Embryonic facial prominence (tissue), 1 donor: ENCODE data around the gene PTH1R.

Experiments
- DNase-seq: peaks from one replicate; pipeline ENCODE4 v3.0.0-alpha.2; 2016; ENCODE audit errors: extremely low spot score

PTH1R gene

GRCh38 chr3:46849686-46850467, 27.6 kb upstream of the PTH1R start:
- DNase-seq, result no peak

- DNase-seq, result no peak
These were observed 27.1 kb upstream of the PTH1R start for GRCh38 chr3:46850468-46850779.

GRCh38 chr3:46851364-46852333, 25.9 kb upstream of the PTH1R start:
- DNase-seq, result no peak

DNA sequence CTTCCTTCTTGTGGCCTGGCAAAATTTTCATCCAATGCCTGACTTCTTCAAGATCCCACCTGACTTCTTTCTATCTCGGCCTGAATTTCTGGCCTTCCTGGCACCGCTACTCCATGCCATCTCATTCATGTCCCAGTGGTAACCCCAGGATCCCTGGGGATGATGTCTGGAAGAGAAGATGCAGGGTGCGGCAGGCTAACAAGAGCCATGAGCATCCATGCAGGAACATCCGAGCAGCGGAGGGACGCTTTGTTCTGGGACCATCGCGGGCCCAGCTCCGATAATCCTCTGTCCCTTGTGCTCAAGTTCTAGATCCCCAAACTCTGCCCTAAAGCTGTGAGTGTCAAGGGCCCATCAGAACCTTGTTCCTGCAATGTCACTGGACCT, 25.2 kb upstream of the PTH1R start:
- DNase-seq, result no peak

DNA sequence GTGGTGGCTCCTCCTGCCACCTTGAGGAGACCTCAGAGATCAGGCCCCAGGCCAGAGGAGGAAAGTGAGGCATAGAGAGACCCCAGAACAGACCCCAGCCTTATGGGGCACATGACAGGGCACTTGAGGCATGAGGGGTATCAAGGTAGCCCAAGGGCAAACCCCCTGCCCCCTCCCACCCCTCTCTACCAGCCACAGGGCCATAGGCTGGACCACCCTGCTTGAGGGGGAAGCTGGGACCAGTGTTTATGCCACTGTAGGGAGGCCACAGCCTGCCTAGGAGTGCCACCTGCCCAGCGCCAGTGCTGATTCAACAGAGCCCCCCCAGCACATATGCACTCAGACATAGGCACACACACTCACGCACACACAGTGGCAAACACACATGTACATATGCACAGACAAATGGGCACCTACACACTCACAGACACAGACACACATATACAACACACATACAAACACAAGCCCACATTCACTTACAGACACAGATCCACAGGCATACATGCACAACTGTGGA, 24.6 kb upstream of the PTH1R start:
- DNase-seq, result no peak

DNA sequence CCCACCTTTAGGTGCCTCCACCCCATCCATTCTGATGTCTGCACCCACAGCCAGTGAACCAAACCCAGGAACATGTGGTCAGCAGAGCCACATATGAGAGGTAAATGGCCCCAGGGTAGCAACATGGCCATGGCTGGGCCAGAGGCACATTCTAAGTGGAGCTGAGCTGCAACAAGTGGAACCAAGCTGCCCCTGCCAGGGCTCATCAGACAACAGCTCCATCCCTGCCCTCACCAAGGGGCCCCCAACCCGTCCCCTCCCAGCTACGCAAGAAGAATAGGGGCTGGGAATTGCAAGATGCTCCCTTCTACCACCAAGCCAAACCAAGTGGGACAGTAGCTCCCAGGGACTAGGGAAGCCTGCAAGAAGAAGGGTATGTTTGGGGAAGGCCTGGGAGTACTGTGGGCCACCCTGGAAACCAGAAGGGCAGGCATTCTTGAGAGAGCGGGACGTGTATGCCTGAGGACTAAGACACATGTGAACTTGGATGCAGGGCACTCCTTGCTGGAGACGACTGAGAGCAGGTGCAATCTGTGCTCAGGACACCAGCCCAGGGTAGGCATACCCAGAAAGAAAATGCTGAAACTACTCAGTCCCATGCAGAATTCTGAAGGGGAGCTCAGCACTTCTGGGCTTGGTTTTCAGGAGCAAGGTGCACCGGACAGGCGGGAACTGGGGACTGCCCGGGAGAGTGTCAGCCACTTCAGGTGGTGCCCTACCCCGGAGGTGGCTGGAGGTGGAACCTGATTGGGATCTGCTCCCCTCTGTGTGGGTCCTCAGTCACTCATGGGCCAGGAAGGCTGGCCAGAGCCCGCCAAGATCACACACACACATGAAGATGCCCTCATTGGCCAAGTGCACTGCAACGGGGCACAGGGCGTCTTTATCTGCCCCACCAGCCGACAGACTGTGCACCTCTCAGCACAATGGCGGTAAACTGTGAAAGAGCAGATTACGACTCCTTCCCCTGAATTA, 23.8 kb upstream of the PTH1R start:
- no peak for DNase-seq

- DNase-seq, result no peak
These were observed 22.9 kb upstream of the PTH1R start for GRCh38 chr3:46854555-46854991.

GRCh38 chr3:46856576-46857471, 20.7 kb upstream of the PTH1R start:
- DNase-seq, result no peak

DNA sequence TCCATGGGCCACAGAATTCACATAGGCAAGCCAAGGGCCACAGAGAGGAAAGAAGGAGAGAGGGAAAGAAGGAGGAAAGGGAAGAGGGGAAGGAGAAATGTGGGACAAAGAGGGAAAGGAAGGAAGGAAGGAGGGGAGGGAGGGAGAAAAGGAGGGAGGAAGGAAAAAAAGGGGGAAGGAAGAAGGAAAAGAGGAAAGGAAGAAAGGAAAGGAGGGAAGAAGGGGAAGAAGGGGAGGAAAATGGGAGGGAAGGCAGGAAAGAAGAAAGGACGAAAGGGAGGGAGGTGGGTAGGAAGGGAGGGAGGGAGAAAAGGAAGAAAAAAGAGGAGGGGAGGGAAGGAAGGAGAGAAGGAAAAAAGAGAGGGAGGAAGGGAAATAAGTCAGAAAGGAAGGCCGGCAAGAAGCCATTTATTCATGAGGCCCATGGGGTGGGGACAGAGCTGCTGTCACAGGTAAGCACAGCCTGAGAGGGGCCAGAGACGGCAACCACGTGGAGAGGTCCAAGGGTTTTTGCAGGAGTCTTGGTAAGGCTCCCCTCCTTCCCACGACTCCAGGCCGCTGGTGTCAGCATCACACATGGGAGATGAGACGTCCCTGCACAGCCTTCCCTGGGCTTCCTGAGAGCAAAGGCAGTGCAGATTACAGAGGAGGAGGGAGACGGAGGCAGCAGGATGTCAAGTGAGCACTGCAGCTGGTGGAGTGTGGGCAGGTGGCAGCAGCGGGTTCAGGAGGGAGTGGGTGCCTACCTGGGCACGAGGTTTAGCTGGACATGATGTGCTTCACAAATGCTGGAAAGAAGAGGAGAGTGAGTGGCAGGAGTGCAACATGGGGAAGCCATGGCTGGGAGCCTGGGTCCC, 19.8 kb upstream of the PTH1R start:
- DNase-seq, result no peak

- no peak for DNase-seq
These were observed 19.1 kb upstream of the PTH1R start for GRCh38 chr3:46858456-46858855.

DNA sequence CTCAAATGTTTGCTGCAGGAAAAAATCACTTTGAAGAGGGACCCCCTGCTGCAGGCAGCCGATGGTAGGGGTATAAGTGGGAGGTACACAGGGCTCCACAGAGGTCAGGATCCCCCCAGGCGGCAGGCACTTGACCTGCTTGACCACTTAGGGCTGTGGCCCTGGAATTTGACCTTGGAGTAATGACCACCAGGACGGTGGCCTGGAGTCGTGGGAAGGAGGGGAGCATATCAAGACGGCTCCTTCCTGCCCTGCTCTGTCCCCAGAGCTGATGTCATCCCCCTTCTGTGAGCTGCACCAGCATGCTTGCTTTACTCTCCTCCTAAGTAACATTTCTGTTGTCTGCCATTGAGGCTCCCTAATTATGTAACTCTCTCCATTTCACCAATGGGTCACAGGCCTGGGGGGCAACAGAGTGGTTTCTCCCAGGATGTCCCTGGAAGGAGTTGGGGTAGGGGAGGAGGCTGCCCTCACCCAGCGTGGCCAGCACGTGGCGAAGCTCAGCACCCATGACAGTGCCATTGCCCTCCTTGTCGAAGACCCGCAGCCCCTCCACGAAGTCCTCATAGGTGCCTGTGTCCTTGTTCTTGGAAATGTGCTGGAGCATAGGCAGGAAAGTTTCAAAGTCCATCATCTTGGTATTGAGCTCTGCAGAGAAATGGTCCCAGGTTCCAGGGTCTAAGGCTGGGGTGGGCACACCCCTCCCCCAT, 18.4 kb upstream of the PTH1R start:
- no peak for DNase-seq

DNA sequence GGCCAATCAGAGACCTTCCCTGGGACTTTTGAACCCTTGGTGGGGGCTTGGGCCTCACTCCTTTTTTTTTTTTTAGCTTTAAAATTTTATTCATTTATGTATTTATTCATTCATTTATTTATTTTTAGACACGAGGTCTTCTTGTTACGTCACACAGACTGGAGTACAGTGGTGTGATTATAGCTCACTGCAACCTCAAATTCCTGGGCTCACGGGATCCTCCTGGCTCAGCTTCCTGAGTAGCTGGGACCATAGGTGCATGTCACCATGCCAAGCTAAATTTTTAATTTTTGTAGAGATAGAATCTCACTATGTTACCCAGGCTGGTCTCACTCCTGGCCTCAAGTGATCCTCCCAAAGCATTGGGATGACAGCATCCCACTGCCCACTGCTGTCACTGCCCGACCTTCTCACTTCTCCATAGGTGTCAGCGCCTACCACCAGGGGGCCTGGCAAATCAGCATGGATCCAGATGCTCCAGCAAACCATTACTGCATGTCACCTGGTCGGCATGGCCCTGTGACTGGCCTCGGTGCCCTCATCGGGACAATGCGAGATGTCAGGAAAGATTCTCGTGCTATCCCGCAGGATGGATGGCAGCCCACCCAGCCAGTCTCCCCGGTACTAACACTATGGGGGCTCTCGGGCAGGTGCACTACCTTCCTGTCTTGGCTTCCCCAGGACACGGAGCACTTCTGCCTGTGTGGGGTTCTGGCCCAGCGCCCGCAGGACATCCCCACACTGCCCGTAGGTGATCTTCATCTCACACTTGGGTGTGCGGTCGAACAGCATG, 17.3 kb upstream of the PTH1R start:
- DNase-seq, result no peak

DNA sequence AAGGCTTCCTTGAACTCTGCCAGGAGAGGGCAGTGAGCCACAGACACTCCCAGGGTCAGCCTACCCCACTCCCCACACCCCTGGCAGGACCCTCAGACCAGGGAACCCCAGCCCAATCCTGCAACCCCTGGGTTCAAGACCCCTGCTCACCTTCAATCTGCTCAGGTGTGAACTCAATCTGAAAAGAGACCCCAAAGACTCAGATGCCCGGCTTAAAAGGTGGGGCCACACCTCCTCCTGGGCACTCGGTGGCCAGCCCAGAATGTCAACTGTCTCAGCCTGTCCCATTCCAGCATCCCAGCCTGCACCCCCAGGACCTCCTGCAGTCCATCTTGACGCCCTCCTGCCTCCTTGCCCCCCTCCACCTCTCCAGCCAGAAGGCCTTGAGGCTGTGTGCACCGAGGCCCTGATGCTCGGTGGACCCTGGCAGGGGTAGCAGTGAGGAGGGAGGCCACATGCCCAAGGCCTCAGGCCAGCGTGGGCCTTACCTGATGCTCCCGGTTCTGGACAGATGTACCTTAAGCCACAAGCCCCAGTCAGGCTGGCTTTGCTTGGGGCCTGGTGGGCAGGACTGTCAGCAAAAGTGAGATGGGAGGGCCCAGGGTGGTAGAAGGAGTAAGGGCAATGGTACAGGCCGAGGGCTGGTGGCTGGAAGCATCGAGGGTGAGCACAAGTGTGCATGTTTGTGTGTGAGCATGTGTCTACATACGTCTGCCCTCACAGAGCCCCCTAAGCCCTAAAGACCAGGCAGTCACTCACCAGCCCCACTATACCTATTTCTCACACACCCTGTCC, 16.5 kb upstream of the PTH1R start:
- no peak for DNase-seq

DNA sequence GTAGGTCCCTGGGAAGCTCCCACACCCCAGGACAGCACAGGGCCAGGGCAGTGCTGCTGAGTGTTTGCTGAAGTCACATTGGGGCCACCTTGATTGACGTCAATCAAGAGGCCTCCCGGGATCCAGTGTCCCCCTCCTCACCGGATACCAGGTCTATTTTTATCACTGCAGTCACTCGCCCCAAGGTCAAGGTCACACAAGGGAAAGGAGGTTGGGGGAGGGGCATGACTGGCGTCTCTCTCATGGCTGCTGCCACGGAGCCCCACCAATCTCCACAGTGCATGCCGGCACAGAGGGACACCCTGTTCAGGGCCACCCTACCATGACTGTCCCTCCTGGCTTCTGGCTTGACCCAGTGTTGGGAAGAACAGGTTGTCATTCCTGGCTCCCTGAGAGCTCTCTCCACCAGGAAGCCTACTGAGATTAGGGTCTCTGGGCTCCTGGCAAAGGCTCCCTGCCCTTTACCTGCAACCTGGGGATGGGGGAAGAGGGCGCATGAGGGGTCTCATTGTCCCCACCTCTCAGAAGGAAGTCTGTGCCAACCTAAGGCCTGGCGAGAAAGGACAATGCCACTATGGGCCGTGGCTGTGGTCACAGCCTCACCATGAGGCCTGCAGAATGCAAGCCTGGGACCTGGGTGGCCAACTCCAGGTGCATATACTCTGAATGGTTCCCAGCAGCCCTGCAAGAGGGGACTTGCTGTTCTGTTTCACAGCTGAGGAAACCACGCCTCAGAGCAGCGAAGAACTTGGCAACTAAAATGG, 15.7 kb upstream of the PTH1R start:
- no peak for DNase-seq

- DNase-seq, result no peak
These were observed 15.0 kb upstream of the PTH1R start for GRCh38 chr3:46862369-46863025.

GRCh38 chr3:46863261-46863782, 14.2 kb upstream of the PTH1R start, which contains the start of gene MYL3:
MYL3 (minus strand) TSS chr3:46863444; CDS start chr3:46863390, 54 bp downstream.
- no peak for DNase-seq
